H1 (cell line): Measurements from ENCODE around the gene ANKRD2. TPM values are rescaled to one million over a fixed set of nuclear protein-coding genes. Genes with fewer than 3 reads are reported as not detected.

Experiments
- SAP30 ChIP-seq: fragments of 300-600 bp; sonication (generic); IDR thresholded peaks from 2 replicates; pipeline ENCODE4 v1.7.1; 2012; ENCODE audit warnings: low read length, moderate library complexity, mild to moderate bottlenecking, inconsistent platforms; ENCODE audit not compliant: insufficient read depth, insufficient replicate concordance
- TAF1 ChIP-seq: IDR thresholded peaks from 2 replicates; pipeline ENCODE4 v1.6.1; 2011; ENCODE audit warnings: mild to moderate bottlenecking, low read depth, low read length
- polyA plus RNA-seq, 7 experiments: library from polyadenylated mRNA; depleted of rRNA in 3 of 7; stranded (reverse) in 5 of 7; unstranded in 2 of 7; fragments of >200 nt in 5 of 7; fragments of 200-250 nt in 2 of 7; gene quantifications; 1 replicate in 5 of 7; 2 replicates in 1 of 7; 4 replicates in 1 of 7; pipeline versions ENCODE4 v1.2.1 to v1.2.3, GENCODE V29; 2011 to 2013; ENCODE audit warnings: missing spikeins in 2 of 7, mixed read lengths in 2 of 7
- total RNA-seq: library from RNA; stranded (reverse); fragmentation: NEBNext Ultra II Directional; extraction: Animal tissue kit (Norgen Biotek cat#: 25700); gene quantifications from 2 replicates; pipeline ENCODE4 v1.2.1, GENCODE V29; 2021

Gene ANKRD2
- total and polyA plus RNA-seq, 2 of the 8 experiments (the other 6 are each of a cell fraction or from before 2014, with no cell fraction given) = not detected

GRCh38 chr10:97607095-97607636 lies 34.6 kb downstream of the ANKRD2 start (continued):
- TF ChIP-seq SAP30 = no peak
- TF ChIP-seq TAF1 = no peak
